ENCODE data around the gene ZBTB8B. TPM values are rescaled to one million over a fixed set of nuclear protein-coding genes. Genes with fewer than 3 reads are reported as not detected.

The ZBTB8B gene
- total and polyA plus RNA-seq, 10 of the 15 experiments (the other 5 are each of a cell fraction or from before 2014, with no cell fraction given): under 0.01 to 0.04 (median 0.01) TPM; not detected in 4

DNA sequence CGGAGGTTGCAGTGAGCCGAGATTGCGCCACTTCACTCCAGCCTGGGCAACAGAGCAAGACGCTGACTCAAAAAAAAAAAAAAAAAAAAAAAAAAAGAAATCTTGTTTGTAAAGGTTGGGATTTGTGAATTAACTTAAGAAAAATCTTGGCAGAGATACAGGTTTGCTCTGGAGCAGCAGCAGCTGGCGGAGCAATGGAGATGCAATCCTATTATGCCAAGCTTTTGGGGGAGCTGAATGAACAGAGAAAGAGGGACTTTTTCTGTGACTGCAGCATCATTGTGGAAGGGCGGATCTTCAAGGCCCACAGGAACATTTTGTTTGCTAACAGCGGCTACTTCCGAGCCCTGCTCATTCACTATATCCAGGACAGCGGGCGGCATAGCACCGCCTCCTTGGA lies 5.6 kb downstream of the ZBTB8B start (continued):
- TF ChIP-seq SUPT20H (IDR thresholded peaks at IDR 0.05; ENCODE audit: borderline replicate concordance, control insufficient read depth, low read depth, low read length): no peak
- TF ChIP-seq EED (IDR thresholded peaks at IDR 0.05; ENCODE audit: low read depth): no peak
- no peak for TF ChIP-seq PAX5 (IDR thresholded peaks at IDR 0.05; ENCODE audit: borderline replicate concordance, low read depth, low read length)
- no peak for TF ChIP-seq ZBTB11 (CRISPR knock-in tag; IDR thresholded peaks at IDR 0.05)
- no peak for TF ChIP-seq PAX8 (IDR thresholded peaks at IDR 0.05)
- no peak for TF ChIP-seq POU2F2 (IDR thresholded peaks at IDR 0.05; ENCODE audit: borderline replicate concordance, low read depth, low read length)

- H3K9ac ChIP-seq (ENCODE audit: control insufficient read depth, insufficient read depth, low read length): no peak overlapping the region
- ATAC-seq: no peak
- no peaks in the 10 kb centered on the region for H4K20me1 ChIP-seq (ENCODE audit: control insufficient read depth, insufficient read depth)
- no peaks in the 10 kb centered on the region for H3K36me3 ChIP-seq (ENCODE audit: control insufficient read depth in 2 of 2, insufficient read depth in 2 of 2, low read length in 1 of 2)
- ChIA-PET RAD21 (ENCODE audit: unreplicated experiment) (no interaction called here), POLR2A (no interaction called here), SMC1A (ENCODE audit: uncharacterized antibody, unreplicated experiment) (no interaction called here), CTCF (no interaction called here)
- no peaks in the 10 kb centered on the region for H3K9me3 ChIP-seq (replicated peaks; ENCODE audit: control insufficient read depth, insufficient read depth, low read length)
- intact Hi-C loops (cut with micrococcal nuclease; ENCODE audit: unreplicated experiment) (no loop called here), in situ Hi-C loops (cut with MboI) (no loop called here)
- H3K4me3 ChIP-seq: no peak overlapping the region
- FAIRE-seq: no peak
- no peaks in the 10 kb centered on the region for H3K79me2 ChIP-seq (ENCODE audit: control insufficient read depth, insufficient read depth, low read length)
- H3K27ac ChIP-seq (ENCODE audit: control insufficient read depth, insufficient read depth): no peak overlapping the region
- TF ChIP-seq MYB (IDR thresholded peaks at IDR 0.05; ENCODE audit: borderline replicate concordance, low read depth, low read length) (no peak), ZNF24 (IDR thresholded peaks at IDR 0.05) (no peak), SIN3A (IDR thresholded peaks at IDR 0.05; ENCODE audit: low read depth, low read length) (no peak), EP300 (IDR thresholded peaks at IDR 0.05; ENCODE audit: borderline replicate concordance in 1 of 2, control insufficient read depth in 1 of 2, low read depth in 2 of 2, low read length in 2 of 2) (no peak)
- TF ChIP-seq, protein P1, sequence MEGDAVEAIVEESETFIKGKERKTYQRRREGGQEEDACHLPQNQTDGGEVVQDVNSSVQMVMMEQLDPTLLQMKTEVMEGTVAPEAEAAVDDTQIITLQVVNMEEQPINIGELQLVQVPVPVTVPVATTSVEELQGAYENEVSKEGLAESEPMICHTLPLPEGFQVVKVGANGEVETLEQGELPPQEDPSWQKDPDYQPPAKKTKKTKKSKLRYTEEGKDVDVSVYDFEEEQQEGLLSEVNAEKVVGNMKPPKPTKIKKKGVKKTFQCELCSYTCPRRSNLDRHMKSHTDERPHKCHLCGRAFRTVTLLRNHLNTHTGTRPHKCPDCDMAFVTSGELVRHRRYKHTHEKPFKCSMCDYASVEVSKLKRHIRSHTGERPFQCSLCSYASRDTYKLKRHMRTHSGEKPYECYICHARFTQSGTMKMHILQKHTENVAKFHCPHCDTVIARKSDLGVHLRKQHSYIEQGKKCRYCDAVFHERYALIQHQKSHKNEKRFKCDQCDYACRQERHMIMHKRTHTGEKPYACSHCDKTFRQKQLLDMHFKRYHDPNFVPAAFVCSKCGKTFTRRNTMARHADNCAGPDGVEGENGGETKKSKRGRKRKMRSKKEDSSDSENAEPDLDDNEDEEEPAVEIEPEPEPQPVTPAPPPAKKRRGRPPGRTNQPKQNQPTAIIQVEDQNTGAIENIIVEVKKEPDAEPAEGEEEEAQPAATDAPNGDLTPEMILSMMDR (IDR thresholded peaks at IDR 0.05 in 2 of 3, conservative IDR thresholded peaks at IDR 0.05 in 1 of 3; ENCODE audit: control insufficient read depth in 2 of 3, extremely low read depth in 1 of 3, insufficient read depth in 1 of 3, low read depth in 3 of 3, low read length in 3 of 3): 0 out of 6 replicates have a peak, but pooled peaks of 1 of the 3 experiments have one; percentile 6
- no peak overlapping the region for H2AFZ ChIP-seq (ENCODE audit: control insufficient read depth, low read depth, low read length)
- no peaks in the 10 kb centered on the region for H3K4me1 ChIP-seq (ENCODE audit: control insufficient read depth, insufficient read depth, low read length)
- WGBS (ENCODE audit: insufficient coverage, insufficient replicate concordance, low lambda C conversion rate, missing lambda C conversion rate): 57% methylated on average over 28 of the region's 28 CpGs
- no peak for DNase-seq (ENCODE audit: low read depth, low spot score)
- H3K4me2 ChIP-seq (ENCODE audit: control insufficient read depth, insufficient read depth): no peak overlapping the region
- H3K27me3 ChIP-seq (replicated peaks in 1 of 2; ENCODE audit: control insufficient read depth in 2 of 2, insufficient read depth in 2 of 2, low read length in 1 of 2): no peaks in the 10 kb centered on the region; a peak in 2 of 4 replicates
- no TSS peak for BruUV-seq (replicated peaks)
These were observed 6.3 kb downstream of the ZBTB8B start for GRCh38 chr1:32470991-32471694.
